ENCODE measurements around the gene KCNMA1.

DNA sequence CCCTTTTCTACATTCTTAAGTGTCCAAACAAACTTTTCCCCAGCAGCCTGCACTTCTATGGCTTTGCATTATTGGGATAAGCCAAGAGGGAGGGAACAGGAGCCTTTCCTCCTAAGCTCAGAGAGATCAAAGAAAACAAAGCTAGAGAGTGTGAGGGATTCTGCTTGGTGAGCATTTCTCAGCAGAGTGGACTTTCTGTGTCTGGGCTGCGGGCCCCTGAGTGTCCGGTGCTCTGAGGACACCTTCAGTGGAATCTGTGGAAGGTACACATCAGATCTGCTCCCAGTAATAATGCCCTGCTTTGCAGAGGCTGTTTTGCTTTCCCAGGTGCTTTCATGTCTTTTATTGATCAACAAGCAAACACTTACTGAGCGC lies 50.2 kb downstream of the KCNMA1 start:
- TF ChIP-seq, protein P1, sequence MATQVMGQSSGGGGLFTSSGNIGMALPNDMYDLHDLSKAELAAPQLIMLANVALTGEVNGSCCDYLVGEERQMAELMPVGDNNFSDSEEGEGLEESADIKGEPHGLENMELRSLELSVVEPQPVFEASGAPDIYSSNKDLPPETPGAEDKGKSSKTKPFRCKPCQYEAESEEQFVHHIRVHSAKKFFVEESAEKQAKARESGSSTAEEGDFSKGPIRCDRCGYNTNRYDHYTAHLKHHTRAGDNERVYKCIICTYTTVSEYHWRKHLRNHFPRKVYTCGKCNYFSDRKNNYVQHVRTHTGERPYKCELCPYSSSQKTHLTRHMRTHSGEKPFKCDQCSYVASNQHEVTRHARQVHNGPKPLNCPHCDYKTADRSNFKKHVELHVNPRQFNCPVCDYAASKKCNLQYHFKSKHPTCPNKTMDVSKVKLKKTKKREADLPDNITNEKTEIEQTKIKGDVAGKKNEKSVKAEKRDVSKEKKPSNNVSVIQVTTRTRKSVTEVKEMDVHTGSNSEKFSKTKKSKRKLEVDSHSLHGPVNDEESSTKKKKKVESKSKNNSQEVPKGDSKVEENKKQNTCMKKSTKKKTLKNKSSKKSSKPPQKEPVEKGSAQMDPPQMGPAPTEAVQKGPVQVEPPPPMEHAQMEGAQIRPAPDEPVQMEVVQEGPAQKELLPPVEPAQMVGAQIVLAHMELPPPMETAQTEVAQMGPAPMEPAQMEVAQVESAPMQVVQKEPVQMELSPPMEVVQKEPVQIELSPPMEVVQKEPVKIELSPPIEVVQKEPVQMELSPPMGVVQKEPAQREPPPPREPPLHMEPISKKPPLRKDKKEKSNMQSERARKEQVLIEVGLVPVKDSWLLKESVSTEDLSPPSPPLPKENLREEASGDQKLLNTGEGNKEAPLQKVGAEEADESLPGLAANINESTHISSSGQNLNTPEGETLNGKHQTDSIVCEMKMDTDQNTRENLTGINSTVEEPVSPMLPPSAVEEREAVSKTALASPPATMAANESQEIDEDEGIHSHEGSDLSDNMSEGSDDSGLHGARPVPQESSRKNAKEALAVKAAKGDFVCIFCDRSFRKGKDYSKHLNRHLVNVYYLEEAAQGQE (IDR thresholded peaks at IDR 0.05; ENCODE audit: borderline replicate concordance), result no peak
- TF ChIP-seq, protein P2, sequence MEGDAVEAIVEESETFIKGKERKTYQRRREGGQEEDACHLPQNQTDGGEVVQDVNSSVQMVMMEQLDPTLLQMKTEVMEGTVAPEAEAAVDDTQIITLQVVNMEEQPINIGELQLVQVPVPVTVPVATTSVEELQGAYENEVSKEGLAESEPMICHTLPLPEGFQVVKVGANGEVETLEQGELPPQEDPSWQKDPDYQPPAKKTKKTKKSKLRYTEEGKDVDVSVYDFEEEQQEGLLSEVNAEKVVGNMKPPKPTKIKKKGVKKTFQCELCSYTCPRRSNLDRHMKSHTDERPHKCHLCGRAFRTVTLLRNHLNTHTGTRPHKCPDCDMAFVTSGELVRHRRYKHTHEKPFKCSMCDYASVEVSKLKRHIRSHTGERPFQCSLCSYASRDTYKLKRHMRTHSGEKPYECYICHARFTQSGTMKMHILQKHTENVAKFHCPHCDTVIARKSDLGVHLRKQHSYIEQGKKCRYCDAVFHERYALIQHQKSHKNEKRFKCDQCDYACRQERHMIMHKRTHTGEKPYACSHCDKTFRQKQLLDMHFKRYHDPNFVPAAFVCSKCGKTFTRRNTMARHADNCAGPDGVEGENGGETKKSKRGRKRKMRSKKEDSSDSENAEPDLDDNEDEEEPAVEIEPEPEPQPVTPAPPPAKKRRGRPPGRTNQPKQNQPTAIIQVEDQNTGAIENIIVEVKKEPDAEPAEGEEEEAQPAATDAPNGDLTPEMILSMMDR (IDR thresholded peaks at IDR 0.05; ENCODE audit: poor library complexity, severe bottlenecking), result no peak
- TF ChIP-seq EP300 (conservative IDR thresholded peaks at IDR 0.05; ENCODE audit: poor library complexity, severe bottlenecking), result no peak
- TF ChIP-seq MXI1 (conservative IDR thresholded peaks at IDR 0.05; ENCODE audit: poor library complexity, severe bottlenecking), result no peak

Measured in neural cell (in vitro differentiated cells).